ENCODE measurements around the gene ANKRD9.

The ANKRD9 gene

DNA sequence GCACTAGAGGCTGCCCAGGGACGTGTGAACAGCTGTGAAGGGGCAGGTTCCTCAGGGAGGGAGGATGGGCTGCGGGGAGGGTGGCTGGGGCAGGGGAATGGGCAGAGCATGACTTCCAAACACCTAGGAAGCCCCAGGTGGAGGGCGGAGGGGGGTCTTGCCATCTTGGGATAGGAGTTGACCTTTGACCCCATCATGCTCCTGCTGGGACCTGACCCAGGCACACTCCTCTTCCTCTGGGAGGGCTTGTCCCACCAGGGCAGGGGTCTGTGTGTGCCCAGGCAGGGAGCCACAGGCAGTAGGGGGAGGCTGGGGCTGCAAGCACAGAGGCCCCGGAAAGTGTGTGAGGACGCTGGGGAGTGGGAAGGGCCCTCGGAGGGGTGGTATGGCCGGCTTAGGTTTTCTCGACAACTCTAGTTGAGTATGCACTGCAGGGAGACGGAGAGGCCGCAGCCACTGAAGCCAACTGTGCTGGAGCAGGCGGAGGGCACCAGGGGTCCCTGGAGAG, 3.3 kb upstream of the ANKRD9 start:
- DNase-seq = no peak

DNA sequence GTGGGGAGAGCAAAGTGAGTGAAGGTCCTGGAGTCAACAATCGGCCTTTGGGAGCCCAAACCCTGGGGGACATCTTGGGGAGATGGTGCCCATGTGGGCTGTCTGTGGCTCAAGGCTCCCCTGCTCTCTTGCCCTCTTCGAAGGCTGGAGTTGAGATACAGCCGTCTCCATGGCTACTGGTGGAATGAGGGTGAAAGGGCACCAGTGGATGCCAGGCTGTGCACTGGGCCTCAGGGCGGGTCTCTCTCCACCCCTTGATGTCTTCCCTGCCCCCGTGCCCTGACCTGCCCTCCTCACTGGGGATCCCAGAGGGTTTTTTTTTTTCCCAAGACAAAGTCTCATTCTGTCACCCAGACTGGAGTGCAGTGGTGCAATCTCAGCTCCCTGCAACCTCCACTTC, 2.0 kb upstream of the ANKRD9 start:
- no peak for DNase-seq

GRCh38 chr14:102510616-102511520, 1.3 kb upstream of the ANKRD9 start:
- DNase-seq = no peak

DNA sequence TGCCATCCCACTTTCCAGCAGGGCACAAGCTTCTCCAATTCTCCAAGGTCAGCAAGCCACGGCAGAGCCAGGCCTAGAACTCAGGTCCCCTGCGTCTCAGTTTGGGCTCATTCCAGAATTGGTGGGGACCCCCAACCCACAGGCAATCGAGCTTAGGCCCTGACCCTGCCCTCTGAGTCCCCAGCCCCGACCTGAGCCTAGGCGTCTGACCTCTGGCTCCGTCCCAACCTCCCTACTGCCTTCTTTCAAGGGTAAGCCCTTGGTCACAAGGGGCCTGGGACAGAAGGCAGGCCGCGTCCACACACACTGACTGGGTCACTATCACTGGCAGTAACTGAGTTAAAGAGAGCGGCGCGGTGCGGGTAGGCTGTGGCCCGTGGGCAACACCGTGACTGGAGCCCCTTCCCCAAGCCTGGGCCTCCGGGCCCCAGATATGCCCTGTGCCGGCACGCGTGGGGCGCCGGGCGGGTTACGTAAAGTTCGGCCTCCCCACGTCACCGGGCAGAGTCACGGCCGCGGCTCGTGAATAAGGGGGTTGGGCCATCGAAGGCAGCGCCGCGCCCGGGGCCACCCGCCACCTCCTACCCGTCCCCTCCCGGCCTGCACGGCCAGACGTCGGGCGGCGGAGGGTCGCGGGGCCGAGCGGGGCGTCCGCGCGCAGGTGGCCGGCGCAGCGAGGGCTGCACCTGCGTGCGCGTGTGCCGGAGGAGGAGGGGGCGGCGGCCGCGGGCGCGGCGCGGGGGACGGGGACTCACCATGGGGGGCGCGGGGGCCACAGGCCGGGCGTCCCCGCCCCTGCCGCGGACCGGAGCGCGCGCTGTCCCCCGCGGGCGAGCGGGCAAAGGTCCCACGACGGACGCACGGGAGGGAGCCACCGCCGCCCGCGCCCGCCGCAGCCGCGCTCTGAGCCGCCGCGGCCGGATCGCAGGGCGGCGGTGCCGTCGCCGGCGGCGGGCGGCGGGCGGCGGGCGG, 516 bp downstream of the ANKRD9 start:
- peak; percentile 52 for DNase-seq

DNA sequence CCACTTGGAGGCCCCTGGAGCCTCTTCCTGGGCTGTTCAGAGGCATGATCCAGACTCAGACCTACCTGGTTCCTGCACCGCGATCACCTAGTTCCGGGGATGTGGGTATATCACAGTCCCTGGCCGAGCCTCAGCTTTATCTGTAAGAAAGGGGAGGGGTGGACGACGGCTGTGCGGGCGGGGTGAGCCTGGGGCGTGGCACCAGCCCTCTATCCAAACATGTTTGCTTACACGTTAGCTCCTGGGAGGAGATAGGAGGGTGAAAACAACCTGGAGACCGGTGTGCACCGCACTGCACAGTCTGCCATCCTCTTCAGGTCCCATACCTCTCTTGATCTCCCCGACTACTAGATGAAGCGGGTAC, 1.2 kb downstream of the ANKRD9 start:
- no peak for DNase-seq

GRCh38 chr14:102507857-102508312, 1.7 kb downstream of the ANKRD9 start:
- no peak for DNase-seq

GRCh38 chr14:102507081-102507856, 2.3 kb downstream of the ANKRD9 start:
- DNase-seq = no peak

DNA sequence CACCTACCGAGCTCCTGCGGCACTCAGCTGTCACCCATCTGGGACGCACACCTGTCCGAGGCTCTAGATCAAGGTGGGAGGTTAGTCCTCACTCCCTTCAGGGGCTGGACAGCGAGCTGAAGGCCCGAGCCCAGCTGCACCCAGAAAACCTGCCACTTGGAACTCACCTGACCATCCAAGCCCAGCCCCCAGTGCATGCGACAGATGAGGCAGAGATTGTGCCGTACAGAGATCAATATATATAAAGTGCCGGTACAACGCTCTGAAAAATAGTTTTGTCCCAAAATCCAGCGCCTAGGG, 3.0 kb downstream of the ANKRD9 start:
- no peak for DNase-seq

GRCh38 chr14:102505775-102506625, 3.6 kb downstream of the ANKRD9 start:
- no peak for DNase-seq

DNA sequence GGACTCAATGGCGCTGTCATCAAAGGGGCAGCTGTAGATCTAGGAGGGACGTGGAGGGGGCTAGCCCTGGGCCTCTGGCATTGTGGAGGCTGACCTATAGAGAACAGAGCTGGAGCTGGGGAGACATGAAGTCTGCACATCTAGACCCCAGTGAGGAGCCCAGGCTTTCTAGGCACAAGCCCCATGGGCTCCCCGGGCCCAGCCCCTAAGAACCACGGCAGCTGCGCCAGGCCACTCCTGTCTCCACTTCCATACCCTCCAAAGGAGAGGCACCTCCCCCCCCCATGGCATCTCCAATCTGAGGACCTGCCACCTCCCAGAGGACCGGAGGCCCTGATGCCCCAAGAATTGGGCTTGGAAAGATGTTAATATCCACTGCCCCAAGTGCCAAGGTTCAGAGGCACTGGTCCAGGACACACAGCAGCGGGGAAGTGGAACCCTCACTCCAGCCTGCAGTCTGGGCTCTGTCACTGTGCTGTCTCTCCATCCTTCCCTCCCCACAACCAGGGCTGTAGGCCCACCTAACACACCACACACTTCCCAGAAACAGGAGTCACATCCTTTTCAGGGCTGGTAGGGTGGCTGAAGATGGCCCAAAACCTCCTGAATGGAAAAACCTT, 4.5 kb downstream of the ANKRD9 start:
- DNase-seq = no peak

- DNase-seq = no peak
These were observed 5.1 kb downstream of the ANKRD9 start for GRCh38 chr14:102504328-102504999.

DNA sequence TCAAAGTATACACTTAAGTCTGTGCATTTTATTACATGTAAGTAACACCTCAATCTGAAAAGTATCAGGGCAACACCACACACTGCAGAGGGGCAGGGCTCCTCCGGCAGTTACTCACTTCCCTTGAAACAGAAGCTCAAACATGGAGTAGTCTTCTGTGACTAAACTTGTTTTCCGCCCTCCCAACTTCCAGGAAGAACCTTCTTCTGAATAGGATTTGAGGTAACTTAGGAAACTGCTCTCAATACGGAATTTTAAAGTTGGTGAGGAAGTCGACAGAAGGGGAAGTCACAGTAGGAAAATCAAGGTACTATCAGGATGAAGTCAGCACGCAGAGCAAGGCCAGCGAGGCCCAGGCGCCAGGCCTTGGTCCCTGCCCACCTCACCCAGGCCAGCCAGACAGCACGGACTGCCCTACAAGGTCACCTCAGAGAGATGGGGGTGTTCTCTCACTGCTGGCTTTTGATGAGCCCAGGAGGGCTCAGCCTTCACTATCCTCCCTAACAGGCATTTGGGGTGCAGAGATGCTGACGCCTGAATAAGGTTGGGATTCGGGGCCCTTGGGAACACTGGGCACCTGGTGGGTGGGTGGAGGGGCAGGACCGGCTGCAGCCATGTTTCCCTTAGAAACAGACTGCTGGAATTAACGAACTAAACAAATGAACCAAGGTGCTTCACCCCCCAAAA, 5.8 kb downstream of the ANKRD9 start:
- no peak for DNase-seq

DNA sequence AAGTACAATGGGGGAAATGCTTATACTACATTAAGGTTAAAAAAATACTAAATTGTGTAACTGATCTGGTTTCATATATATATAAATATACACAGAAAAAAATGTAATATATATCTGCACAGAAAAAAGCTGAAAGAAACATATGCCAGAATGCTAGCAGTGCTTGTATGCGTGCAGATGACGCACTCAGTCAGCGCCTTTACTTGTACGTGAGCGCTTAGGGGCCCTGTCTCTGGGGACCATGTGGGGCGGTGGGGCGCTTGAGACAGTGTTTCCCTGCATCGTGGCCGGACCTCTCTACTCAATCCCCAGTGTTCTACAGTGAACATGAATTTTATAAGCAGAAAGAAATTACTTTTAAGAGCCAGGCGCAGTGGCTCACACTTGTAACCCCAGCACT, 7.0 kb downstream of the ANKRD9 start:
- no peak for DNase-seq

DNA sequence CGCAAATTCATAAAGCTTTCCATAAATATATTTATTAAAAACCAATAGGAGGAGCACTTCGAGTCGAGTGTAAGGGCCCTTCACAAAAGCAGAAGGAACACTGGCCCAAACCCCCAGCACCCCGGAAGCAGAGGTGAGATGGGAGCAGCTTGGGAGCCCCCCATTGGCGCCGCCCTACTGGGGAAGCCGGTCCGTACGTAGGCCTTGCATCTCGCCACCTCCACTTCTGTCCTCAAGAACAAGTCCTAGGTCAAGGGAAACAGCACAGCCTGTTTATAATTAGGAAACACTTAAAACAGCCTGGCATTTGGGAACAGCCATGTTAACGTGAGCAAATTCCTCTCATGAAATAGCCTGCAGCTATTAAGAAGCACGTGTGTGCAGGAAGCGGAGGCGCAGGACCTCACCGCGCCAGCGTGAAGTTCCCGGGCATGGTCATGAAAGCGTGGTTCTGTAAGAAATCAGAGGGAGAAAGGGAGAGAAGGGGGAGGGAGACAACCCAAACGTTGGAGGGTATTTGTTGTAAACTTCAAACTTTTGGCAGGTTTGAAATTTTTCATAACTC, 7.7 kb downstream of the ANKRD9 start:
- no peak for DNase-seq

GRCh38 chr14:102500713-102501112, 8.9 kb downstream of the ANKRD9 start:
- no peak for DNase-seq

- no peak for DNase-seq
These were observed 9.4 kb downstream of the ANKRD9 start for GRCh38 chr14:102500158-102500662.

DNA sequence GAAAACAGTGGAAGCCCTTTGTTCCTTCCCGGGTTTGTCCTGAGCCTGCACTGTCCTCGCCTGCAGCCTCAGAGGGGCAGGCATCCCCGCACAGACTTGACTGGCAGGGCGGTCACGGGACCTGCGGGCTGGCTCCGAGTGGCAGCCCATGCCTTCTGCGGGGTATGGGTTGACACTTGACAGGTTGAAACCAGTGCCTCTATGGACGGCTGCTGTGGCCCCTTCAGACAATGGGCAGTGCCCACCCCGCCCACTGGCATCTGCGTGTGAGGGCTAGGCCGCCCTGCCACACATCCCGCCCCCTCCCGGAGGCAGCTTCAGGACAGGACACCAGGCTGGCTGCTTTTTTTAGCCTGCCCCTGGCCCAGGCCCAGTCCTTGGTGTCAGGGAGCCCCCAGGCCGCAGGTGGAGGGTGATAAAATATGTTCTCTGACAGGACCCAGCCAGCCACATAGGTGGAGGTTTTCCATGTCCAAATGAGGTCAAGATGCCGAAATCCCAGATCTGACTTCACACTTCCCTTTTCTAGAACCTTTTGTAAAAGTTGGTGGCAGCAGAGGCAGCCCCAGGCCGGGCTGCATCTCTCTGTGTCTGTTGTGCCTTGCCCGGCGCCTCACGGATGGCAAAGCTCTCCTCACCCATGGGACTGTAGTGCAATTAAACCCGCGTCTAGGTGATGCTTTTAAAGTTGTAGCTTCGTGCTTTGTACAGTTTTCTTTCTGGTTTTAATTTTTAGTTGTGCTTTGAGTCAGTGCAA, 10.0 kb downstream of the ANKRD9 start:
- DNase-seq = no peak

- no peak for DNase-seq
These were observed 10.8 kb downstream of the ANKRD9 start for GRCh38 chr14:102498678-102499265.
